Nephron (organoid): ENCODE measurements around the gene FSCN2.

Experiments used
- H3K27ac Mint-ChIP-seq, 3 experiments: 2 replicates each; pipeline ENCODE4 v1.8.0; 2020; ENCODE audit warnings: mixed read lengths in 3 of 3, mild to moderate bottlenecking in 2 of 3, moderate library complexity in 1 of 3
- H3K27me3 Mint-ChIP-seq: 2 replicates; pipeline ENCODE4 v1.8.0; 2021; ENCODE audit warnings: low read depth, mild to moderate bottlenecking, moderate library complexity, mixed read lengths
- H3K36me3 Mint-ChIP-seq: 2 replicates; pipeline ENCODE4 v1.8.0; 2020; ENCODE audit warnings: low read depth, mixed read lengths
- H3K4me1 Mint-ChIP-seq: 2 replicates; pipeline ENCODE4 v1.8.0; 2020; ENCODE audit warnings: mixed read lengths
- H3K4me3 Mint-ChIP-seq, 3 experiments: 2 replicates each; pipeline ENCODE4 v1.8.0; 2020; ENCODE audit warnings: mild to moderate bottlenecking in 3 of 3, mixed read lengths in 3 of 3, moderate library complexity in 2 of 3
- H3K9me3 Mint-ChIP-seq: 2 replicates; pipeline ENCODE4 v1.8.0; 2020; ENCODE audit warnings: mixed read lengths
- CTCF ChIP-seq, 3 experiments: fragments of 200-600 bp; sonication (generic); IDR thresholded peaks; one replicate each; pipeline ENCODE4 v1.5.0; 2021; ENCODE audit warnings: antibody characterized with exemption in 3 of 3; ENCODE audit not compliant: unreplicated experiment in 3 of 3

FSCN2 gene

GRCh38 chr17:81576621-81577277 lies 48.6 kb downstream of the FSCN2 start:
- peaks cover 63% of the 10 kb centered on the region for H3K36me3 Mint-ChIP-seq
- peaks cover 44% of the 10 kb centered on the region for H3K4me1 Mint-ChIP-seq
- H3K27me3 Mint-ChIP-seq, result no peaks in the 10 kb centered on the region
- no peak for TF ChIP-seq CTCF (IDR thresholded peaks at IDR 0.05; ENCODE audit: unreplicated experiment in 3 of 3)
- peak overlapping the region in 1 of 3 experiments; percentile 1 for H3K27ac Mint-ChIP-seq
- H3K4me3 Mint-ChIP-seq, result no peak overlapping the region
- H3K9me3 Mint-ChIP-seq, result no peaks in the 10 kb centered on the region

GRCh38 chr17:81577278-81578000 lies 49.3 kb downstream of the FSCN2 start:
- Mint-ChIP-seq H3K4me1 (peaks cover 43% of the 10 kb centered on the region), H3K27ac (peak overlapping the region in 1 of 3 experiments; percentile 1), H3K36me3 (peaks cover 65% of the 10 kb centered on the region), H3K4me3 (no peak overlapping the region), H3K27me3 (no peaks in the 10 kb centered on the region), H3K9me3 (no peaks in the 10 kb centered on the region)
- TF ChIP-seq CTCF (IDR thresholded peaks at IDR 0.05; ENCODE audit: unreplicated experiment in 3 of 3), result no peak

GRCh38 chr17:81578038-81578441 lies 49.9 kb downstream of the FSCN2 start:
- H3K27ac Mint-ChIP-seq, result peak overlapping the region in 1 of 3 experiments; percentile 1
- H3K9me3 Mint-ChIP-seq, result no peaks in the 10 kb centered on the region
- no peak for TF ChIP-seq CTCF (IDR thresholded peaks at IDR 0.05; ENCODE audit: unreplicated experiment in 3 of 3)

GRCh38 chr17:81578561-81579225 lies 50.5 kb downstream of the FSCN2 start:
- peaks cover 66% of the 10 kb centered on the region for H3K36me3 Mint-ChIP-seq
- H3K4me3 Mint-ChIP-seq, result no peak overlapping the region
- peaks cover 34% of the 10 kb centered on the region for H3K4me1 Mint-ChIP-seq
- H3K27me3 Mint-ChIP-seq, result no peaks in the 10 kb centered on the region
- H3K27ac Mint-ChIP-seq, result peak overlapping the region in 1 of 3 experiments; percentile 1
- no peaks in the 10 kb centered on the region for H3K9me3 Mint-ChIP-seq
- no peak for TF ChIP-seq CTCF (IDR thresholded peaks at IDR 0.05; ENCODE audit: unreplicated experiment in 3 of 3)

More at GRCh38 chr17:81578038-81578441, 49.9 kb downstream of the FSCN2 start:
- H3K36me3 Mint-ChIP-seq, result peaks cover 61% of the 10 kb centered on the region
- no peak overlapping the region for H3K4me3 Mint-ChIP-seq
- peaks cover 37% of the 10 kb centered on the region for H3K4me1 Mint-ChIP-seq
- no peaks in the 10 kb centered on the region for H3K27me3 Mint-ChIP-seq

GRCh38 chr17:81579298-81579697 lies 51.1 kb downstream of the FSCN2 start:
- Mint-ChIP-seq H3K4me3 (no peak overlapping the region), H3K36me3 (peaks cover 66% of the 10 kb centered on the region), H3K27ac (no peak overlapping the region), H3K4me1 (peaks cover 28% of the 10 kb centered on the region), H3K9me3 (no peaks in the 10 kb centered on the region), H3K27me3 (no peaks in the 10 kb centered on the region)
- TF ChIP-seq CTCF (IDR thresholded peaks at IDR 0.05; ENCODE audit: unreplicated experiment in 3 of 3), result no peak
